ENCODE measurements around the gene HVCN1.
A peak's percentile ranks its signal among the peaks of the same experiment; 100 is the strongest.

Gene HVCN1

GRCh38 chr12:110708917-110709316 is 20.0 kb upstream of the HVCN1 start:
- TF ChIP-seq USF1 (IDR thresholded peaks at IDR 0.05), result no peak
- no peak for TF ChIP-seq REST (IDR thresholded peaks at IDR 0.05; ENCODE audit: low read depth)

GRCh38 chr12:110705309-110705708 is 16.4 kb upstream of the HVCN1 start:
- no peak for TF ChIP-seq TEAD4 (IDR thresholded peaks at IDR 0.05)
- TF ChIP-seq NFIC (IDR thresholded peaks at IDR 0.05), result no peak
- TF ChIP-seq TAF1 (IDR thresholded peaks at IDR 0.05; ENCODE audit: low read depth), result no peak
- TF ChIP-seq EP300 (IDR thresholded peaks at IDR 0.05; ENCODE audit: borderline replicate concordance), result no peak

- TF ChIP-seq ZBTB7A (IDR thresholded peaks at IDR 0.05; ENCODE audit: low read depth) (no peak), RAD21 (IDR thresholded peaks at IDR 0.05; ENCODE audit: low read depth) (peak; percentile 48), YY1 (IDR thresholded peaks at IDR 0.05; ENCODE audit: low read depth) (no peak)
These were observed 15.8 kb upstream of the HVCN1 start for GRCh38 chr12:110704750-110705149.

GRCh38 chr12:110704231-110704630 is 15.3 kb upstream of the HVCN1 start:
- TF ChIP-seq EP300 (IDR thresholded peaks at IDR 0.05; ENCODE audit: borderline replicate concordance), result no peak
- no peak for TF ChIP-seq REST (IDR thresholded peaks at IDR 0.05; ENCODE audit: low read depth)
- TF ChIP-seq MAX (IDR thresholded peaks at IDR 0.05), result no peak
- no peak for TF ChIP-seq TAF1 (IDR thresholded peaks at IDR 0.05; ENCODE audit: low read depth)

GRCh38 chr12:110702081-110702480 is 13.2 kb upstream of the HVCN1 start:
- TF ChIP-seq TEAD4 (IDR thresholded peaks at IDR 0.05), result no peak
- TF ChIP-seq CREB1 (IDR thresholded peaks at IDR 0.05; ENCODE audit: low read depth), result no peak

GRCh38 chr12:110699591-110700445 is 10.9 kb upstream of the HVCN1 start:
- no peak for TF ChIP-seq TCF12 (IDR thresholded peaks at IDR 0.05; ENCODE audit: low read depth)

- TF ChIP-seq REST (IDR thresholded peaks at IDR 0.05; ENCODE audit: low read depth), result no peak
- peak; percentile 66; the same call in 1 of the 2 replicates for TF ChIP-seq USF1 (IDR thresholded peaks at IDR 0.05)
- TF ChIP-seq EP300 (IDR thresholded peaks at IDR 0.05; ENCODE audit: borderline replicate concordance), result no peak
- TF ChIP-seq CREB1 (IDR thresholded peaks at IDR 0.05; ENCODE audit: low read depth), result no peak
- TF ChIP-seq RAD21 (IDR thresholded peaks at IDR 0.05; ENCODE audit: low read depth), result peak; percentile 81
- no peak for TF ChIP-seq MAX (IDR thresholded peaks at IDR 0.05)
- TF ChIP-seq ZBTB7A (IDR thresholded peaks at IDR 0.05; ENCODE audit: low read depth), result no peak
- TF ChIP-seq CEBPB (IDR thresholded peaks at IDR 0.05), result no peak
- TF ChIP-seq YY1 (IDR thresholded peaks at IDR 0.05; ENCODE audit: low read depth), result no peak
- TF ChIP-seq FOXM1 (IDR thresholded peaks at IDR 0.05; ENCODE audit: borderline replicate concordance, low read depth), result no peak
- no peak for TF ChIP-seq TAF1 (IDR thresholded peaks at IDR 0.05; ENCODE audit: low read depth)
These were observed 9.4 kb upstream of the HVCN1 start for GRCh38 chr12:110698171-110698902.

Measured in Ishikawa (cell line).